Activated T-cell treated with anti-CD3 and anti-CD28 coated beads for 24 hours (primary cell): ENCODE data around the gene SMARCC1.

Source experiments
- DNase-seq: peaks from one replicate; pipeline ENCODE4 v3.0.0-alpha.2; 2020; ENCODE audit warnings: low read depth

Gene SMARCC1

DNA sequence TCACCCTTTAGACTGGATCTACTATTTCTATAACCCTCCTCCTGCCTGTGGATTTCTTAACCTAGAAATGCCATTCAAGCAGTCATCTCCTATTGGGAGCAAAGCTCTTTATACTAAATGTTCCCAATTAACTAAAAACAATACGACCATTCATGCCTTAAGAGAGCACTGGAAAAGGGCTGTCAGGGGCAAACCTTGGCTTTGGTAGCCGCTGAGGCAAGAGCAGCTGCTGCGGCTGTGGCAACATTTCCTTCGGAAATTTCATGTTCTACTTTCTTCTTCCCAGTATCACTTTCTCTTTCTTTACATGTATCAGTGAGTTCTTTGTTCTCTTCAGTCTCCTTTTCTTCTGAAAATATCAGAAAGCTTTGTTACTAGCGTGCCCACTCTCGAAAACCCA, 146.7 kb downstream of the SMARCC1 start:
- DNase-seq = no peak

DNA sequence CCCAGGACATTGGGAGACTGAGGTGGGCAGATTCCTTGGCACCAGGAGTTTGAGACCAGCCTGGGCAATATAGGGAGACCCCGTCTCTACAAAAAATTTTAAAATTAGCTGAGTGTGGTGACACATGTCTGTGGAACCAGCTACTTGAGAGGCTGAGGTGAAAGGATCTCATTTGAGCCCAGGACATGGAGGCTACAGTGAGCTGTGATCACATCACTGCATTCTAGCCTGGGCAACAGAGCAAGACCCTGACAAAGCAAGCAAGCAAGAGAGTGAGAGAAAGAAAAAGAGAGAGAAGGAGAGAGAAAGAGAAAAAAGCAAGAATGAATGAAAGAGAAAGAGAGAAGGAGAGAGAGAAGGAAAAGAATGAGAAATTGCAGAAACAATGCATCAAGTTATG, 150.9 kb downstream of the SMARCC1 start:
- DNase-seq = no peak

DNA sequence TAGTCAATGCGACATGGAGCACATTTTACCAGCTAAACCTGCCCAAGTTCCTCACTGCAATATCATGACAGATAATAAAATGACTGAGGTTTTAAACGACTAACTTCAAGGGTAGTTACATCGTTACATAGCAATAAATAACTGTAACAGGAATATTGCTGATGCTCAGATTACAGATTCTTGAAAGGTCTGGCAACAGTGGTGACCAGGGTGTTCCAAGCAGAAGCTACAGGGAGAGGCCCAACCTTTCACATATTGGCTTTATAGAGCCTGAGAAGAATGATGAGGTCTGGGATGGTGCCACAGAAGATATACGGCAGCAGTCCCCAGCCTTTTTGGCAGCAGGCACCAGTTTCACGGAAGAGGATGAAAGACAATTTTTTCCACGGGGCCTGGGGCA, 151.9 kb downstream of the SMARCC1 start:
- DNase-seq = no peak

DNA sequence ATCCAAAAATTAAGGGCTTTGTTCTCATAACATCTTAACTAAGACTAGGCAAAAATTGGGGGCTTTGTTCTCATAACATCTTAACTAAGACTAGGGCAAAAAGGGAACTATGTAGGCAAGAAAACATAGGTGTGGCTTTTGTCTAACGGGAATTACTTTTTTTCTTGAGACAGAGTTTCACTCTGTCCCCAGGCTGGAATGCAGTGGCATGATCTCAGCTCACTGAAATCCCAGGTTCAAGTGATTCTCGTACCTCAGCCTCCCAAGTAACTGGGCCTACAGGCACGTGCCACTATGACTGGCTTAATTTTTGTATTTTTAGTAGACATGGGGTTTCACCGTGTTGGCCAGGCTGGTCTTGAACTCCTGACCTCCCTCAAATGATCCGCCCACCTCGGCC, 153.3 kb downstream of the SMARCC1 start:
- DNase-seq = no peak

DNA sequence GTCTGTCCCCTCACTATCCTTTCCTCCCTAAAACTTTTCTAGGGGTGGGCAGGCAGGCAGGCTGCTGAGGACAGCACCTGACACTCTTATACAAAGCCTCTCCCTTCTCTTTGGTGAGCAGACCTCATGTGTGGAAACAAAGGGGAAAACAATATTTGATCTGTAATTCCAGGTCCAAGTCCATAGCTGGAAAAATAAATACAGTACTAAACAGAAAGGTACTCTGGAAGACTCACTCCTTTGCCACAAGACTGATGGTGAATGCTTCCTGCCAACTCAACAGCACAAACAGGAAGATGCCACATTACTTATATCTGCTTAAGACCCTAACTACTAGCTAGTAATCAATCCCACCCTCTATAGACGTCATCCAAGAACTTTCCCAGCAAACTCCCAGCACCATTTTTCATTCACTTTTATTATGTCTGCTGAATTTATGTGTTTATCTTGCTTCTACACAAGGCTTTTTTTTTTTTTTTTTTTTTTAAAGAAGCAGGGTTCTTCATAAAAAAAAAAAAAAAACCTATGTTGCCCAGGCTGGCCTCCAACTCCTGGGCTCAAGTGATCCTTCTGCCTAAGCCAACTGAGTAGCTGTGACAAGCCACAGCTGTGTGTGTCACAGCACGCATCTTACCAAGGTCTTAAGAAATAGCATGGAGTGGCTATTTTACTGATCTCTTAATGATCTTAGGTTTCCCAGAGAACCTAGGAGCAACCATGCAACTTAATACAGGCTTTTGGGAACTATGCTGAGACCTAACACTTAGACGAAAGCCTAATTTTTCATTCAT, 158.8 kb downstream of the SMARCC1 start:
- no peak for DNase-seq

DNA sequence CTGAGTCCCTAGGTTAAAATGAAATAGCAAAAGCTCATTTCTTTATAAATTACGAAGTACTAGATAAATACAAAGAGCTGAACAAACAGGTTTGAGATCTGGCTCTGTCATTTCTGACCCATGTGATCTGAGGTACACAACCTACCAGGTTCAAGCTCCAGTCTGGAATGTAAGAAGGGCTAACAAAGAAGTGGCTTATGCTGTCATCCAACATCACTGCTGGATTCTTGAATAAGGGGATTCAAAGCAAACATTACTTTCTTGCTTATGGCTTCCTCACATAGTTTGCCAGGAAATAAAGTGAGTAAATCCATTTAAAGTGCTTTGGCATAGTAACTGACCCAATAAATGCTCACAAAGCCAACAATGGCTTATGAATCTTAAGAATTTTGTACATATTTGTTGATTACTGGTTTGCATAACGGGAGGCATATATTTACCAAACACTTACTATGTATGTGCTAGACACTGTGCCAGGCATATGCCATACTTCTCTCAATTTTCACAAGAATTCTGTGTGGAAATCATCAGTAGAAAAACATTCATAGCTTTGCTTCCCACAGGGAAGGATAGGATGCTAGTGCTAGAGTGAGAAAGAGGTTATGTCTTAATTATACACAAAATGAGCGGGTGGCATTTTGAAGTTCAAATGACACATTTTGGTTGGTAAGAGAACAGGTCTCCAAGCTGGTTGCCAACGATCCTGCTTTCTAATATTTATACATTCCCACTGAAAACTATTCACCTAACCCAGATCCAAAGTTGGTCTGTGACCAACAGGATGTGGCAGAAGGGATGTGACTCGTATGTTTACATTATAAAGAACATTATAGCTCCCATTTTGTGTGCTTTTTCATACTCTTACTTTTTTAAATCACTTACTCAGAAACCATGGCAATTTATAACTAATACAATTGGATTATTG, 164.3 kb downstream of the SMARCC1 start:
- no peak for DNase-seq

DNA sequence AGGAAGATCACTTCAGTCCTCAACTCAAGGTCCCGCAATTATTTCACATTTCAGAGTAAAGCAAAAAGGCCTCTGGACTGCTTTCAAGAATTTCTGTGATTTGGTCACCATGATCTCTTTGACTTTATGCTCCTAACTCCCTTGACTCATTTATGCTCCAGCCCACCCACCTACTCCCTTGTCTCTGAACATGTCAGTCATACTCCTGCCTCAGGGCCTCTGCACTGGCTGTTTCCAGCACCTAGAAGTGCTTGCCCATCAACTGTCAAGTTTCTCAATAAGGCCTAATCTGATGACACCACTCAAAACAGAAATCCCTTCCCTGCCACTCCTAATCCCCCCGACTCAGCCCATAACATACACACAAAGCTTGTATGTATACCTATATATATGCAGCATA, 166.9 kb downstream of the SMARCC1 start:
- no peak for DNase-seq

DNA sequence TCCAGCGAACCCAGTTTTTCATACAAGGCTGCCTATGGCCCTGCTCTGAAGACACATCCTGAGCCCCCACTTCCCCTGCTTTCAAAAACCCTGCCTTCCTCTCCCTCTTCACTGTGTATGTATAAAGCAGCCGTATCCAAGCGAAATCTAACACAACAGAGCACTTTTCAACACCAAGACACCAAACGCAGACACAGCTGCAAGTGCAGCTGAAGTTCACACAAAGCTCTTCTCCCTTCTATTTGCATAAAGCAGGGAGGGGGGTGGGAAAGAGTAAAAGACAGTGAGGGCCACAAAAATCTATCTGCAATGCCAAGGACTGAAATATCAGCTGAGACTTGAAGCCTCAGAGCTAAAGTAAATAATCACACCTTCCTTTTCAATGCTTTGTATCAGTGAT, 168.0 kb downstream of the SMARCC1 start:
- DNase-seq = no peak

DNA sequence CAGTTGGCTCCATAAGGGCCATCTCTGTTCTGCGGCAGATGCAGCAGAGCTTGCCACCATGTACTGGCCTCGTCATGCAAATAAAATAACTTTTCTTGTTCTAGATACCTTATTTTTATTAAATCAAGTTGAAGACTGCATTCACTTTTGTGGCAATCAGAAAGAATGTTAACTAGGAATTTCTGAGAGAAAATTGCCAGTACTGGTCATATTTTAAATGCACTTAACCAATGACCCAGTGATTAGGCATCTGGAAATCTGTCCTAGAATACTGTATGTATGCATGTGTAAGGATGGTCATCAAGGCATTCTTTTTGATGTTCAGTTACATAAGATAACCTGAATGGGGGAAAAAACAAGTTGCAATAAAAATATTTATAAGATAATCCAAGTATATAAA, 168.8 kb downstream of the SMARCC1 start:
- no peak for DNase-seq

DNA sequence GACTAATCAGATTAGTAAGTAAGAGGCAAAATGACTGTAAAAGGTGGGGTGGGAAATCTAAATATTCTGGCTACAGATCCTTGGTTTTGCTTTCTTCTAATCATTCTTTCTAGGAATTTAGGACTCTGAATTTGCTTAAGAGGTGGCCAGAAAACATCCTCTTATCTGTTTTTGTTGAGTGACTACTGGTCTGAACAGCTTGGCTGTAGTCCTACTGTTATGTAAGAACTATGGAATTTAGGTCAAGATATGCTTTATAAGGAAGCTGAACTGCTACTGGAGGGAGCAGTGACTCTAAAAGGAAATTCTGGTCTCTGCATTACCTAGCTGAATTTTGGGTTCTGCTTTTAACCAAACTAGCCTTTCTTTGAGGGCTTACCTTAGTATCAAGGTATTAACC, 169.5 kb downstream of the SMARCC1 start:
- no peak for DNase-seq

DNA sequence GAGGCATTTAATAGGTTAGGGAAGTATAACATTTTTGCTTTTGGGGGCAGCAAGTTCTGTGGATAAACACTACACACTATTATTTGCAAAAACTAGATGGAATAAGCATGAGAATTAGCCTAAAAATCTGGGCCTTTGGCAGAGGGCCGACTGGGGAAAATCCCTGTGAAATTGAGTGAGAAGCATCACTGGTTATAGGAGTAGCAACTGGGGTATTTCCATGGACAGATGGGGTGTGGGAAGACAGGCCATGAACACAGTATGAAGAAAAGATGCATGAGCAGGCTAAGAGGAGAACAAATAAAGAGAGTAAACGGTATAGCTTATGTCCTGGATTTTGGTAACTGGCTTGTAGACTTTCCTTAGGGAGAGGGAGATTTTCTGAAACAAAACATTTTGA, 170.1 kb downstream of the SMARCC1 start:
- no peak for DNase-seq

DNA sequence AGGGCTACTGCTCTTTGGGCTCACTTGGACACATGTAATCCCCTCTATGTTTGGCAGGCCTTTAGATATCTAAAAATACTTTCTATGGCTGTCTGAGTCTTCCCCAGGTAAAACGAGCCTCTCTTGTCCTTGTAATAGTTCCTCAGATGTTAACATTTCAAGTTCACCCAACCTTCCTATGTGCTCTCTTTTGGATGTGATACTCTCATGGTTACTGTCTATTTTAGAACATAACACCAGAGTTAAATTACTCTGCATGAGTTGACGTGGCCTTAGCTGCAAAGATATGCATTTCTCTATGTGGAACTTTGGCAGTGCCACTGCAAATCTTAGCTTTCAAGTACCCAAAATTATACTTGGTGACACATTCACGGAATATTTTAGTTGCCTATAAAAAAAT, 171.1 kb downstream of the SMARCC1 start:
- no peak for DNase-seq

DNA sequence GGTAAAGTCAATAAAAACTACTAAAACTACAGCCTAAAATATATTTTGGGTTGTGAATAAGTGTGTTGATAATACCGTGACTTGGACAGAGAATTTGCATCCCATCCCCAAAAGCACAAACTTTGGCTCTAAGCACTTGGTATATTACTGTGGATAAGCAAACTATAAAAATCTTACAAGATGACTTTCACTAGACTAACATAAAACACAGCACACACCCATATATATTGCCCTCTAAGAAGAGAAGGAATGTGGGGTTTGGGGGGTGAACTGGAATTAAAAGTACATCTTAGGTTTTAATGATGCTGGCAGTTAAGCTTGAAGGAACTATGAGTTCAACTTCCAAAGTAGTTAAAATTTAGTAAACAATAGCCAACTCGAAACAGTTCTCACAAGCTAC, 174.4 kb downstream of the SMARCC1 start:
- DNase-seq = no peak

DNA sequence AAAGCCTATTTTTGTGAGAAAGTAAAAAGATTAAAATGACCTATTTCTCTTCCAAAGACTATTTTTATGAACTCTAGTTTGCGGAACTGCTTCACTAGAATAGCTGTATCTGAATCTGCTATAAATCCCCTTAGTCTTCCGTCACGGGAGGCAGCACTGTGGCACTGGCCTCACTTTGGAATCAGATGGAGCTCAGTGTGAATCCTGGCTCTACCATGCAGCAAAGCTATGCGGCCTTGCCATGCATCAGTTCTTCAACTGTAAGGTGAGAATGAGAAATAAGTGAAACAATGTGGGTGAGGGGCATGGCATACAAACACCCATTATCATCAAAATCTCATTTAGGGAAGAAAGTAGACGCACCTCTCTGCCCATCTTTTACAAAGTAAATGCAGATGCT, 175.5 kb downstream of the SMARCC1 start:
- no peak for DNase-seq

DNA sequence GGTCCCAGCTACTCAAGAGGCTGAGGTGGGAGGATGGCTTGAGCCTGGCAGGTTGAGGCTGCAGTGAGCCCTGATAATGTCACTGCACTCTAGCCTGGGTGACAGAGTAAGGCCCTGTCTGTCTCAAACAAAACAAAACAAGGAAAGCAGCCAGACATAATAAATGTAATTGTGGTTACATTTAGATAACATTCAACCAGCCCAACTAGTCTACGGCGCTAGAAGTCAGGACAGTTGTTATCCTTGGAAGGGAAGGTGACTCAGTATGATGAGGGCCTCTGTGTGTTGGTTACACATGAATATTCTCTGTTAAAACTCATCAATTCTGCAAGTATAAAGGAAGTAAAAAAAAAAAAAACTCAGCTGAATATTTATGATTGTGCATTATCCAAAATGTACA, 176.0 kb downstream of the SMARCC1 start:
- DNase-seq = no peak

DNA sequence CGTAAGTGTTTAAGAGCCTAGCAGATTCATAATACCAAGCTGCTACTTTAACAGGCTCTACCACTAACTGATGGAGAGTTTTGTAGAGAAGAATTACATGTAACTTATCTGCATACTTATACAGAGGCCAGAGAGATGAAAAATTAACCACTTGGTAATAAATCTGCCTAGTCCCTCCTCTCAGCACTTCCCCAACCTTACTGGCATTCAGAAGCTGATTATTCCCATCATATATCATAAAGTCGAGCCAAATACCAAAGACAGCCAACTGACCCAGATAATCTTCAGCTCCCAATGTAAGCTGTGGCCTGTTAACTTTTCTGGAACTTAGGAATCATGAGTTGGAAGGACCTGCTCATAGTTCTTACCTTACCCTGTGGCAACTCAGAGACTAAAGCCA, 177.5 kb downstream of the SMARCC1 start:
- no peak for DNase-seq

DNA sequence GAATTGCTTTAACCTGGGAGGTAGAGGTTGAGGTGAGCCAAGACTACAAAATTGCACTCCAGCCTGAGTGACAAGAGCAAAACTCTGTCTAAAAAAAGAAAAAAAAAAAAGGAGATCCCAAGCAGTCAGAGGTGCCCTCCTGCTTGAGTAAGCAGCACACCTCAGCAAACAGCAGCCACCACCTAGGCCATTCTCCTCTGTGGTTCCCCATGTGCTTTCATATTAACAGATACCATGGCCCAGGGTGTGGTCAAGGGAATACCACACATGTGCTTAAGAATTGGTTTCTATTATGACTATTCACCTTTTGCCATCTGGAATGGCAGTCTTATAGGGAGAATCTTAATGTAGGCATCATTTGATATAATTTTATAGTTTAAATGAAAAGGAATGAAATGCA, 178.4 kb downstream of the SMARCC1 start:
- DNase-seq = no peak

DNA sequence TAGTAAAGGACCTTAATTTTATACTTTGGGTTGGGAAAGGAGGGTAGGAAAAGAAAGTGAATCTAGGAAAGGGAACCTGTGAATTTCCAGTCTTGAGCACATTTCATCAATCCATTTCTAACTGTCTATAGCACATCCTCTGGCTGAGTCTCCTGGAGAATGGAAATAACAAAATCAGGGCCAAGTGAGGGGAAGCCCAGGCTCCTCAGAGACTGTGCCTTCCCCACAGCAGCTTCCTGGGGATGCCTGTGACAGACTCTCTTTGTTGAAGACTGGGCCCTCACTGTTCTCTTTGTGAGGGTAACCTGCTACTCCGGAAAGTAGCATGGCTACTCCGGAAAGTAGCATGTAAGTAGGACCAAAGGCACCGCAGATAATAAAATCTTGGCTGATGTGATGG, 180.4 kb downstream of the SMARCC1 start:
- no peak for DNase-seq

DNA sequence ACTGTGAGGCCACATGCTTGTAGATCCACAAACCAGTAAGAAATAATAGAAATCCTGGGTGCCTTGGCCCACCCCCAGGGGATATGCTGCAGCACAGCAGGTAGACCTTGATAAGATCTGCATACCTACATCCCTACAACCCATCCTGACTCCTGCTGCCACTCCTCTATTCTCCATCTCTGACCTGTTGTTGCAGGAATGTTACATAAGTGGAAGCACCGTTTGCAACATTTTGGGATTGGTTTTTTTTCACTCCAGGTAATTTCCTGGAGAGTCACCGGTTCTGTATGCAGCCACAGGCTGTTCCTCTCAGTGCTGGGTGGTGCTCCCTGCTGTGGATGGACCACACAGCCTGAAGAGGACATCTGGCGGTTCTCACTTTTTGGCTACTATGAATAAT, 186.9 kb downstream of the SMARCC1 start:
- DNase-seq = no peak

DNA sequence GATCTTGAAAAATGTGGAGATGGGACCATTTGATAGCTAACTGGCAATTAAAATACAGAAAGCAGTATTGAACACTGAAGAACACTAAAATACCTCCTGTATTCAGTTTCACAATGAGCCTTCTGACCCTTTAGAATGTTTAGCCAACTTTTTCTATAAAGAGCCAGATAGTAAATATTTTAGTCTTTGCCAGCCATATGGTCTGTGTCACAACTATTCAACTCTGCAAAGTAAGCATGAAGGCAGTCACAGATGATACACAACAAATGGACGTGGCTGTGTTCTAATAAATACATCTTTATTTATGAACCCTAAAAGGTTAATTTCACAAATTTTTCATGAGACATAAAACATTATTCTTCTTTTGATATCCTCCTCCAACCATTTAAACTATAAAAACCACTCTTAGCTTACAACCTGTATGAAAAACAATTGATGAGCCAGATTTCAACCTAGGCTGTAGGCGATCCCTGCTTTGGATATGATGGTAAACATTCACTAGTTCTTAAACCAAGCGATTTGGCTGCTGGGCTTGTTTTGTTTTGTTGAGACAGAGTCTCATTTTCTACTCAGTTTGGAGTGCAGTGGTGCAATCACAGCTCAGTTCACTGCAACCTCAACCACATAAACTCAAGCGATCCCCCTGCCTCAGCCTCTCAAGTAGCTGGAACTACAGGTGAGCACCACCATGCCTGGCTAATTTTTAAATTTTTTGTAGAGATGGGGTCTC, 189.5 kb downstream of the SMARCC1 start:
- no peak for DNase-seq

DNA sequence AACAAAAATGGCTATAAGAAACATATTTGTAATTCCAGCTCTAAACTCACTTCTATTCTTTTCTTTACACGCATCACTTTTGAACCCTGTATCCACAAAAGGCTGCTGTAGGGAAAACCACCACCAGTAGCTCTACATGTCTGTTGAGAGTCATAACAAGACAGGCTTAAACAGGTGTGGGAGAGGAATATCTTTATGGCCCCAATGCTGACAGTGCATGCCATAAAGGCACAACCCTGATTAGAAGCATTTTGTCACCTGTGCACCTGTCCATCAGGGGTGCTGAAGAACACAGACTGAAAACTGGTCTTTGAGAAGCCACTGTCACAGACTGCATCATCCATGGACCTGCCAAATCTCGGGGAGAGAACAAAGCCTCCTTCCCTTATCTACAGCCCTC, 191.5 kb downstream of the SMARCC1 start:
- DNase-seq = no peak

DNA sequence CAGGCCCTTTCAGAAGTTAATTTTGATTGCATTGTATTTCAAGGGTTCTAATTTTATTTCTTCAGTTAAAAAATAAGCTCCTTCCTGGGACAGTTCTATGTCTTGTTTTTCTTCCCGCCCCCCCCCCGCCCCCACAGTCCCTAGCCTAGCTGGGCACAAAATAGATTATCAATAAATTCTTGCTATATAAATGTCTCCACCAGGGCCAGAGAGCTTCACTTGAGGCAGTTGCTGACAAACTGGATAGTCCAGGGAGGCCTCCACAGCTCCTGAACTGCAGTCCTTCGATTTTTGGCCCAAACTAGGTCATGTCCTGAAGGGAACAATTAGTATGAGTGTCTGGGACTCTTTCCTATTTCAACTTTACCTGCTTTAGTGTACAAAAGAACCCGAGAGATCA, 193.1 kb downstream of the SMARCC1 start:
- DNase-seq = no peak

DNA sequence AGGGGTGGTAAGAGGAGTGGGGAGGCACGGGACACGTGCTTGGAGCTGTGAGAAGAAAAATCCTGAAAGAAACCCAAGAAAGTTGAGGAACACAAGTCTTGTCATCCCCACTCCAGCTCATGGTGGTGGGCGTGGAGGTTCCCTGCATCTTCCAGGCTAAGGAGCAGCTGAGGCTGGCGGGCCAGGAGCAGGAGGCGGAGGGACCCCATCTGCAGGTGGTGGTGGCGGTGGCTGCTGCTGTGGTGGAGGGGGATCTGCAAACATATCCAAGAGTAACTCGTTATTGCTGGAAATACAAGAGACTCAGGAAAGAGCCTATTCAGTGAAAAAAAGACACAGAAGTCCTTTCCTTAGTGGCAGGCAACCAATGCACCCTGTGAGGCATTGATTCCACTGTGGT, 193.6 kb downstream of the SMARCC1 start:
- no peak for DNase-seq
